Nephron progenitor cell (in vitro differentiated cells): ENCODE measurements around the gene TSSK6.

Experiments used
- DNase-seq: peaks from one replicate; pipeline ENCODE4 v3.0.0; 2021
- H3K27ac Mint-ChIP-seq: 2 replicates; pipeline ENCODE4 v1.8.0; 2021; ENCODE audit warnings: mild to moderate bottlenecking, moderate library complexity, mixed read lengths
- H3K27me3 Mint-ChIP-seq: 2 replicates; pipeline ENCODE4 v1.8.0; 2021; ENCODE audit warnings: mild to moderate bottlenecking, low read depth, mixed read lengths; ENCODE audit not compliant: poor library complexity
- H3K36me3 Mint-ChIP-seq: 2 replicates; pipeline ENCODE4 v1.8.0; 2021; ENCODE audit warnings: low read depth, mixed read lengths
- H3K4me1 Mint-ChIP-seq: 2 replicates; pipeline ENCODE4 v1.8.0; 2021; ENCODE audit warnings: mixed read lengths
- H3K4me3 Mint-ChIP-seq: 2 replicates; pipeline ENCODE4 v1.8.0; 2021; ENCODE audit warnings: mild to moderate bottlenecking, moderate library complexity, mixed read lengths
- H3K9me3 Mint-ChIP-seq: 2 replicates; pipeline ENCODE4 v1.8.0; 2021; ENCODE audit warnings: mild to moderate bottlenecking, moderate library complexity, mixed read lengths
- CTCF ChIP-seq: fragments of 200-600 bp; sonication (generic); IDR thresholded peaks from 2 replicates; pipeline ENCODE4 v1.5.0; 2021; ENCODE audit warnings: antibody characterized with exemption

Gene TSSK6

GRCh38 chr19:19542507-19542906 lies 27.2 kb upstream of the TSSK6 start:
- H3K9me3 Mint-ChIP-seq: no peaks in the 10 kb centered on the region
- TF ChIP-seq CTCF: no peak
- H3K4me1 Mint-ChIP-seq: peaks cover 7% of the 10 kb centered on the region
- peaks cover 20% of the 10 kb centered on the region for H3K27me3 Mint-ChIP-seq
- no peak for DNase-seq
- H3K4me3 Mint-ChIP-seq: no peak overlapping the region
- no peak overlapping the region for H3K27ac Mint-ChIP-seq
- H3K36me3 Mint-ChIP-seq: no peaks in the 10 kb centered on the region

- Mint-ChIP-seq H3K27ac (no peak overlapping the region), H3K4me1 (peaks cover 7% of the 10 kb centered on the region), H3K27me3 (peaks cover 20% of the 10 kb centered on the region), H3K4me3 (no peak overlapping the region), H3K36me3 (no peaks in the 10 kb centered on the region), H3K9me3 (no peaks in the 10 kb centered on the region)
- no peak for DNase-seq
- no peak for TF ChIP-seq CTCF
These were observed 26.3 kb upstream of the TSSK6 start for GRCh38 chr19:19541616-19542015.

- Mint-ChIP-seq H3K27ac (no peak overlapping the region), H3K9me3 (no peaks in the 10 kb centered on the region)
These were observed 25.6 kb upstream of the TSSK6 start for GRCh38 chr19:19540715-19541515.

GRCh38 chr19:19540064-19540714 lies 24.8 kb upstream of the TSSK6 start:
- Mint-ChIP-seq H3K4me1 (peaks cover 7% of the 10 kb centered on the region), H3K27ac (no peak overlapping the region), H3K27me3 (peaks cover 20% of the 10 kb centered on the region), H3K4me3 (no peak overlapping the region), H3K9me3 (no peaks in the 10 kb centered on the region), H3K36me3 (no peaks in the 10 kb centered on the region)
- no peak for TF ChIP-seq CTCF
- peak; percentile 43 for DNase-seq

More at GRCh38 chr19:19540715-19541515, 25.6 kb upstream of the TSSK6 start:
- Mint-ChIP-seq H3K4me3 (no peak overlapping the region), H3K27me3 (peaks cover 20% of the 10 kb centered on the region), H3K36me3 (no peaks in the 10 kb centered on the region), H3K4me1 (peaks cover 7% of the 10 kb centered on the region)
- TF ChIP-seq CTCF: no peak
- peak; percentile 70 for DNase-seq

GRCh38 chr19:19539698-19540063 lies 24.3 kb upstream of the TSSK6 start:
- no peaks in the 10 kb centered on the region for H3K36me3 Mint-ChIP-seq
- no peak for DNase-seq
- H3K27me3 Mint-ChIP-seq: peaks cover 20% of the 10 kb centered on the region
- TF ChIP-seq CTCF: no peak
- H3K9me3 Mint-ChIP-seq: no peaks in the 10 kb centered on the region
- no peak overlapping the region for H3K27ac Mint-ChIP-seq
- no peak overlapping the region for H3K4me3 Mint-ChIP-seq
- peaks cover 7% of the 10 kb centered on the region for H3K4me1 Mint-ChIP-seq
